ENCODE results near the gene DNAAF9.

The DNAAF9 gene

DNA sequence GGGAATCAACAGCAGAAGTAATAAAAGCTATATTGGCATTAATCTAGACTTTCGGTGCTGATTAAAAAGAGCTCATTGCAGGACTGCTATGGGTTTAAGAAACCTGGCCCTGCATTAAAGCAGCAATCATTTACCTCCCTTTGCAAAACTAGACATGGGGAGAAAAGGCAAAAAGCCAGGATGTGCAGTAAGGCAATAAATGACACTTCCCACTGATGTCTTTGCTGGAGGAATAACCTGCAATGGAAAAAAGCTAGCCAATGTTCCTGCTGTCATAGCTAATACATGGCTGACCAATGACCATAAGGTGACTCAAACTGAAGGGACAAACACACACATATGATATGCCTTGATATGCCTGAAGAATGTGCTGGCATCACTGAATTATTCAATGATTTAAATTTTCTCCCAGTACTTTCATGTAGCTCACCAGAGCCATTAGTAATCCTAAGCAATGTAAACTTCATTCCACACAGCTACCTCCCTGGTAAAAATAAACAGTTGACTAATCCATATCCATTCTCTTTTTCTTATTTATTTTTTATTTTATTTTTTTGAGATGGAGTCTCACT is 8.7 kb downstream of the DNAAF9 start:
- TF ChIP-seq, protein P1, sequence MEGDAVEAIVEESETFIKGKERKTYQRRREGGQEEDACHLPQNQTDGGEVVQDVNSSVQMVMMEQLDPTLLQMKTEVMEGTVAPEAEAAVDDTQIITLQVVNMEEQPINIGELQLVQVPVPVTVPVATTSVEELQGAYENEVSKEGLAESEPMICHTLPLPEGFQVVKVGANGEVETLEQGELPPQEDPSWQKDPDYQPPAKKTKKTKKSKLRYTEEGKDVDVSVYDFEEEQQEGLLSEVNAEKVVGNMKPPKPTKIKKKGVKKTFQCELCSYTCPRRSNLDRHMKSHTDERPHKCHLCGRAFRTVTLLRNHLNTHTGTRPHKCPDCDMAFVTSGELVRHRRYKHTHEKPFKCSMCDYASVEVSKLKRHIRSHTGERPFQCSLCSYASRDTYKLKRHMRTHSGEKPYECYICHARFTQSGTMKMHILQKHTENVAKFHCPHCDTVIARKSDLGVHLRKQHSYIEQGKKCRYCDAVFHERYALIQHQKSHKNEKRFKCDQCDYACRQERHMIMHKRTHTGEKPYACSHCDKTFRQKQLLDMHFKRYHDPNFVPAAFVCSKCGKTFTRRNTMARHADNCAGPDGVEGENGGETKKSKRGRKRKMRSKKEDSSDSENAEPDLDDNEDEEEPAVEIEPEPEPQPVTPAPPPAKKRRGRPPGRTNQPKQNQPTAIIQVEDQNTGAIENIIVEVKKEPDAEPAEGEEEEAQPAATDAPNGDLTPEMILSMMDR (IDR thresholded peaks at IDR 0.05) = no peak
- no peak overlapping the region for H2AFZ ChIP-seq
- H3K9me3 ChIP-seq (ENCODE audit: control insufficient read depth, low read length) = no peaks in the 10 kb centered on the region
- no peaks in the 10 kb centered on the region for H3K4me1 ChIP-seq
- no peaks in the 10 kb centered on the region for H3K27me3 ChIP-seq (ENCODE audit: control insufficient read depth, insufficient read depth, low read length)
- peaks cover 14% of the 10 kb centered on the region for H3K79me2 ChIP-seq
- H3K27ac ChIP-seq = no peak overlapping the region
- H3K4me2 ChIP-seq (ENCODE audit: low read length) = no peak overlapping the region
- no peak overlapping the region for H3K4me3 ChIP-seq (ENCODE audit: low read depth, low read length)
- H3K9ac ChIP-seq = no peak overlapping the region
- H3K36me3 ChIP-seq (ENCODE audit: control insufficient read depth, insufficient read depth, low read length) = no peaks in the 10 kb centered on the region

DNA sequence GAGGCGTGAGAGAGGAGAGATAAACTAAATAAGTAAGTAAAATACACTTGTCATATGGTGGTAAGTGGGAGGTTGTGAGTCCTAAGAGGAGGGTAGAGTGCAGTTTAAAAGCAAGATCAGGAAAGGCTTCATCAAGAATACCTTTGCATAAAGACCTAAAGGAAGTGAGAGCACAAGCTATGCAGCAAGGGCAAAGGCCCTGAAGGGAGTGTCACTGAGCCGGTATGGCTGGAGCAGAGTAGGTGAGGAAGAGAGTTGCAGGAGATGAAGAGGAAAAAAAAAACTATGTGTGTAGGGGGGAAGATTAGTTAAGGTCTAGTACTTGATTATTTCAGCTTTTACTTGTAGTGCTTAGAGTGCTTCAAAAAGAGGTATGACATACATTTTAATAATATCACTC is 11.0 kb downstream of the DNAAF9 start:
- Histone ChIP-seq H3K27ac (no peak overlapping the region), H3K4me2 (ENCODE audit: low read length) (no peak overlapping the region), H3K9ac (no peak overlapping the region), H3K27me3 (ENCODE audit: control insufficient read depth, insufficient read depth, low read length) (no peaks in the 10 kb centered on the region), H3K4me3 (ENCODE audit: low read depth, low read length) (no peak overlapping the region), H3K79me2 (peaks cover 14% of the 10 kb centered on the region), H3K4me1 (peaks cover 2% of the 10 kb centered on the region), H3K36me3 (ENCODE audit: control insufficient read depth, insufficient read depth, low read length) (no peaks in the 10 kb centered on the region), H3K9me3 (ENCODE audit: control insufficient read depth, low read length) (no peaks in the 10 kb centered on the region), H2AFZ (no peak overlapping the region)
- TF ChIP-seq, protein P1 (IDR thresholded peaks at IDR 0.05) = no peak

DNA sequence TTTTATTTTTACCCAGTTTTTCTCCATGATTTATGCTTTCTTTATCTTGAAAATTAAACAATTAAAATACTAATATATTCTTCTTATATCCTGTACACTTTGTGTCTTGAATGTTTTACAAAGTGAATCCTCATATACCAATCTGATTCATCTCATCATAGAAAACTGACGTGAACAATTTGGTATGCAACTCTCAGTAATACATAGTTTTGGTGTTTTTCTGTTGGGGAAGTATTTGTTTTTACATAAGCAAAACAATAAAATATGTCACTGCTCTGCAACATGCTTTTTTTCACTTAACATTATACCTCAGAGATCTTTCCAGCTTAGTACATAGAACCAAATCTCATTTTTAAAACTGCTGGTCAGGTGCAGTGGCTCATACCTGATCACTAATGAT is 14.7 kb downstream of the DNAAF9 start:
- Histone ChIP-seq H3K4me2 (ENCODE audit: low read length) (no peak overlapping the region), H3K9me3 (ENCODE audit: control insufficient read depth, low read length) (no peaks in the 10 kb centered on the region), H3K9ac (no peak overlapping the region), H2AFZ (no peak overlapping the region), H3K27ac (no peak overlapping the region), H3K4me1 (peaks cover 2% of the 10 kb centered on the region), H3K27me3 (ENCODE audit: control insufficient read depth, insufficient read depth, low read length) (no peaks in the 10 kb centered on the region), H3K36me3 (ENCODE audit: control insufficient read depth, insufficient read depth, low read length) (no peaks in the 10 kb centered on the region), H3K4me3 (ENCODE audit: low read depth, low read length) (no peak overlapping the region), H3K79me2 (peaks cover 18% of the 10 kb centered on the region)
- TF ChIP-seq, protein P1 (IDR thresholded peaks at IDR 0.05) = no peak

DNA sequence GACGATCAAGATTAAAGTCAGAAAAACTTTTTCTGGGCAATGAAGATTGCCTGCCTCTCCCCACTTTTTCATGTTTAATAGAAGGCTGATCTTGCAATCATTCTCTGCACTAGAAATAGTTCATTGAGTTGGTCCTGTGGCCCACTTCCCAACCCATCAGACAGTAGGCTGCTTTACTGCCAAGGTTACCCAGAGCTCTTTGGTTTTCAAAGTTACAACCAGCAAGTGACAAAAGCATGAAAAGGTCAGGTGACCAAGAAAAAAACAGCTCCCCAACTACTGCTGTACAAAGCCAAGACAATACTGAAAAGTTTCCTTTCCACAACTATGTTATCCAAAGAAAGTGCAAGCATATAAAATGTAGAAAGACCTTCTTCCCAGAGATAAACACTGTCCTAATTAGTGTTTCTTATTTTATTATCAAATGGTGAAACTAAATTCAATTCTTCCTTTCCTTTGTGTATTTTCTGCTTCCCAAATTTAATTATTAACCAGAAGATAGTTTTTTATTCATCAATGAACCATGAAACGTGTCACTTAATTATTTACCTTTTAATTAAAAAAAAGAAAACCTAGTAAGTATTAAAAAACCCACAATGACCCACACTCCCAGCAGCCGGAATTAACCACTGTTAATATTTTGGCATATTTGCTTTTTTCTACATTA is 16.6 kb downstream of the DNAAF9 start:
- H3K79me2 ChIP-seq = peaks cover 17% of the 10 kb centered on the region
- no peak overlapping the region for H3K9ac ChIP-seq
- no peak overlapping the region for H2AFZ ChIP-seq
- no peak overlapping the region for H3K27ac ChIP-seq
- no peaks in the 10 kb centered on the region for H3K36me3 ChIP-seq (ENCODE audit: control insufficient read depth, insufficient read depth, low read length)
- H3K4me2 ChIP-seq (ENCODE audit: low read length) = no peak overlapping the region
- TF ChIP-seq, protein P1 (IDR thresholded peaks at IDR 0.05) = no peak
- H3K4me1 ChIP-seq = peaks cover 2% of the 10 kb centered on the region
- no peaks in the 10 kb centered on the region for H3K27me3 ChIP-seq (ENCODE audit: control insufficient read depth, insufficient read depth, low read length)
- H3K4me3 ChIP-seq (ENCODE audit: low read depth, low read length) = no peak overlapping the region
- H3K9me3 ChIP-seq (ENCODE audit: control insufficient read depth, low read length) = no peaks in the 10 kb centered on the region
